ENCODE results near the gene ATE1.
"Not testable (repeated sequence)": the region's sequence is repeated elsewhere in the genome, so short reads cannot be mapped to it uniquely, and the experiment has no call there.

The ATE1 gene

DNA sequence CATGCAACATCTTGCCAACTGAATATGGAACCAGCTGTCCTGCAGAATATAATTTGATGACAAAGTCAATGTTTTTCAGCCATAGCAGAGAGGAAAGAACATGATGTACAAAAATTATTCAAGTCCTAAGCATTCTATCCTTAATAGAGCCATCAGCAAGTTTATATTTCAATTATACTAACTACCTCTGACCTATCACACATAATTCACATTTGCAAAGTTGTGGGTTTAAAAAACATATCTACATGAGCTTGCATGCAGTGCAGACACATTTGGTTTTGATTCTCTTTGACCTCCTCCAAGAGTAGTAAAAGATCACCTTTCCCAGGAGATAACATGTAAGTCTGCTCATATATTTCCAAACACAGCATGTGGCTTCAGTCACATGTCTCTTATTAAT is 203.5 kb downstream of the ATE1 start:
- DNase-seq: no peak

DNA sequence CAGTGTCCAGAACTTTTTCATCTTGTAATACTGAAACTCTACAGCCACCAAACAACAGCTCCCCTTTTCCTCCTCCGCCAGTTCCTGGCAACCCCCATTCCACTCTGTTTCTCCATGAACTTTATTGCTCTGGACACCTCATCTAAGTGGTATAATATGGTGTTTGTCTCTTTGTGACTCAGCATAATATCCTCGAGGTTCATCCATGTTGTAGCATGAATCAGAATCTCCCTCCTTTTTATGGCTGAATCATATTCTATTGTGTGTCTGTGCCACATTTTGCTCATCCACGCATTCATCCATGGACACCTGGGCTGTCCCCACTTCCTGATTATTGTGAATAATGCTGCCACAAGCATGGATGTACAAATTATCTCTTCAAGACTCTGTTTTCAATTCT is 205.2 kb downstream of the ATE1 start:
- no peak for DNase-seq

DNA sequence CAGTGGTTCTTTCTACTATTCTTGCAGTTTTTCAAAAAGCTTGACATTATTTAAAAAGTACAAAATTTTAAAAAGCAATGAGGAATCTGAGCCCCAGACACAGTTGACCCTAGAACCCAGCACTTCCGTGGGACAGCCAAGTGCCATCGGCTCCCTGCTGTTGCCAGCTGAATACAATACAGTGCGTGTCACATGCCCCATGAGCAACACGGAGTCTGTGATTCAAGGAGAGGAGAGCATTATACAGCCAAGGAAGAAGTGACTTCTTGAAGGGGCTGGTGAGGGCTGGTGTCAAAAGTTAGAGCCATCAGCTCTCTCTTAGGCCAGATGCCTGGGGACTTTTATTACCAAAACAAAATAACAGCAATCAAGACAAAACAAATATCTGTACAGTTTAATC is 206.6 kb downstream of the ATE1 start:
- DNase-seq: no peak

DNA sequence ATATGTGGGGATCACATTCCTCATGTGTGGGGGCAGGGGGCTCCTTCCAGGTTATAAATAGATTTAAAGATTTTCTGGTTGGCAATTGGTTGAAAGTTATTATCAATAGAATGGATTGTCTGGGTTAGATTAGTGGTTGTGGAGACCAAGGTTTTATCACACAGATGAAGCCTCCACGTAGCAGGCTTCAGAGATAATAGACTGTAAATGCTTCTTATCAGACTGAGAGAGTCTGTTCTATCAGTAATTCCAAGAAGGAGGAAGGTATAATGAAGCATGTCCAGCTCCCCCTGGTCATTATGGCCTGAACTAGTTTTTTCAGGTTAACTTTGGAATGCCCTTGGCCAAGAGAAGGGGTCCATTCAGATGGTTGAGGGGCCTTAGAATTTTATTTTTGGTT is 211.9 kb downstream of the ATE1 start:
- DNase-seq: no peak

DNA sequence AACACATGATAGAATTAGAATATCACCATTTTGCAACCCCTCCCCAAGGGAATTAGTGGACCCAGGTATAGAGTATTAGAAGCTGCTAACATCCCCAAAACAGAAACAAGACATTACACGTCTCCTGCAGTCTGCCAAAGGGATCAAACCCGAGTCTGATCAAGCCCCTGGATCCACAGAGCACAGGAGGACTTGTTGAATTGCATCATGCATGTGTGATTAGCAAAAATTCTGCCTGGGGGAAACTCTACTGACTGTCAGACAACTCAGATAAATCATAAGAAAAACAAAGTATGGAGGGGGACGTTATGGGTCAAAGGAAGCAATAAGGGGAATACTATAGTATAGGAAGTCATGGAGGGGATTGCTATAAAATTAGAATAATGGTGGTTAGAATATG is 212.8 kb downstream of the ATE1 start:
- peak in 1 of 6 experiments; percentile 2 for DNase-seq

DNA sequence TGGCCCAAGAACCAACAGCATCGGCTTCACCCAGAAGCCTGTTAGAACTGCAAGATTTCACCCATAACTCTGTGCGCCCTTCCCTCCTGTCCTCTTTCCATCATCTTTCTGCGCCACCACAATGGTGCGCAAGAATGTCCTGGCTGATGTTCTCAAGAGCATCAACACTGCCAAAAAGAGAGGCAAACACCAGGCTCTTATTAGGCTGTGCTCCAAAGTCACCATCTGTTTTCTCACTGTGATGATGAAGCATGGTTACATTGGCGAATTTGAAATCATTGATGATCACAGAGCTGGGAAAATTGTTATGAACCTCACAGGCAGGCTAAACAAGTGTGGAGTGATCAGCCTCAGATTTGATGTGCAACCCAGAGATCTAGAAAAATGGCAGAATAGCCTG is 214.3 kb downstream of the ATE1 start:
- DNase-seq: no peak

DNA sequence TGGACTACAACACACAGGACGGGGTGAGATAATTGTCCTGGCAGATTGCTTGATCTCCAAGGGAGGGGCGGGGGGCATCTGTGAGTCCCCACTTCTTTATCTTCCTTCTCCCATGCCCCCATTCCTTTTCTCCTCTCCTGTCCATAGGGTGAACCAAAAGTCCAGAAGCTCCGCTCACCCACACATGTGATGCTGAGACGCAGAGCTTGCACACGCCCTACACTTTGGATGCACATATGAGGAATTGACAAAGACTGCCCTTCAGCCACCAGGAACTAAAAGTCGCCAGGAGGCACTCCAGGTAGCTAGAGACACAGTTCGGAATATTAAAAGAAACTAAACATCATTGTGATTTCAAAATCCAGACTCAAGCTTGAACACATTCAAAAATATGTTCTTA is 216.9 kb downstream of the ATE1 start:
- no peak for DNase-seq

DNA sequence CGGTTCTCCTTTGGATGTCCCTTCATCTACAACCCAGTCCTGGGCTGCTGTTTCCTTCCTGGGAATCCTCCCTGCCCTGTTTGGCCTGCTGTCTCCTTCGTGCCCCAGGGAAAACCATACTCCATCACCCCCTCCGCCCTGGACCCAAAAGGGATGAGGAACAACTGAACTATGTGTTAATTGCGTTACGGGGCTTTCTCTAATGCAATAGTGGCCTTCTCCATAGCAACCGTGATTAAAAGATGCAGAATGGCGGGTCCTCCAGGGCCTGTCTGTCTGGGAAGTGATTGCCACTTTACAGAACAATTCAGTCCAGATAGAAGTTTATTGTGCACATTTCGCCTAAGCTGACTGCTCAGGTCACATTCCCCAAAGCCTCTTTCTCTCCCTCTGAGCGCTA is 217.6 kb downstream of the ATE1 start:
- DNase-seq: no peak

DNA sequence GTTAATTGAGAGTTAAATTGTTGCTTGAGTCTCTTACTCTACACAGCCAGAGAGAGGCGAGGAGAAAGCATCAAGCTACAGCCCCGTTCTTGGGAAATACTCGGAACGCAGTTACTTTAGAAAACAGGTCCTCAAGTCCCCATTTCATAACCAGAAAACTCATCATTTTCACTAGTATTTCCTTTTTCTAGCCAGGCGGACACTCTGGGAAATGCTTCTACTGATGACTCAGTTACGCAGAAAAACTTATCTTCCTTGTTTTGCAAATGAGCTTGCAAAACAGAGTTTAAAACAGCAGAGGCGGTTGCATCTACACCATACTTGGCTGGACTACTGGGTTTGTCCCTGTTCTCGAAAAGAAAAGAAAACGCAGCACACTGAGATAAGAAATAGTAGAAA is 218.2 kb downstream of the ATE1 start:
- DNase-seq: no peak

DNA sequence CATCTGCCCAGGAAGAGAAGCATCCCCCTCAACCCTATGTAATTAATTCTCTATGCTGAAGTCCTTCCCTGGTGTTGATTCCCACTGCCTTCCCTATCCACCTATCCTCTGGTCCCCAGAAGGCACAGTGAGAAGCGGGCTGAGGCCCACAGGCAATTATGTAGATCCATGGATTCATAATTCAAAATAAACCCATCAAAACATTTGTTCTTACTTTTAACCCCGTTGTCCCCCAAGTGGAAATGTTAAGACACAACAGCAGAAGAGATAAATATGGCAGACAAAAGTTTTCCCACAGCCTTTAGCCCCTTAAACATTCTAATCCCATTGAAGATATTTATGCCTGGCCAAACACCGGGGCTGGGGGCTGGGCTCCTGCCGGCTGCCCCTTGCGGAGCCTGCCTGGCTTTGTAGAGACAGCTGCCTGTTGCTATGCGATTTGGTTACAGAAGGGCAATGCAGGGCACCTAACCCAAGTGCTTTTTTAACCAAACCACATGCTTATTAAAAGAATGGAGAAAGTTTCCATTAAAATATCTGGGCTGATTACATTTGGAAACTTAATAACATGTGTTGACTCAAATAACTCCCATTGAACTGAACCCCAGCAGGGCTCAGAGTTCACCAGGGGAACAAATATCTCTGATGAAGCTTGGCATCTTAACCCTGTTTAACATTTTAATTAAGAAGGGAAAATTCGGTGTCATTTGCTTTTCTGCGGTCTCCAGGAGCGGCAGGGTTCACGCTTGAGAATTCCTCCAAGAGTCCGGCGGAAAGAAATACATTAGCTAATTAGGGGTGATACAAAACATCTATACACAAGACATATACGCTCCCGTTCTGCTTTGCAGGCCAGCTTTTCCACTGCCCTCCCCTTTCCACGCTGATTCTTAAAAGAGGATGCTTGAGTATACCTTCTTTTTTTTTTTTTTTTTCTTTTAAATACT is 218.8 kb downstream of the ATE1 start:
- no peak for DNase-seq

DNA sequence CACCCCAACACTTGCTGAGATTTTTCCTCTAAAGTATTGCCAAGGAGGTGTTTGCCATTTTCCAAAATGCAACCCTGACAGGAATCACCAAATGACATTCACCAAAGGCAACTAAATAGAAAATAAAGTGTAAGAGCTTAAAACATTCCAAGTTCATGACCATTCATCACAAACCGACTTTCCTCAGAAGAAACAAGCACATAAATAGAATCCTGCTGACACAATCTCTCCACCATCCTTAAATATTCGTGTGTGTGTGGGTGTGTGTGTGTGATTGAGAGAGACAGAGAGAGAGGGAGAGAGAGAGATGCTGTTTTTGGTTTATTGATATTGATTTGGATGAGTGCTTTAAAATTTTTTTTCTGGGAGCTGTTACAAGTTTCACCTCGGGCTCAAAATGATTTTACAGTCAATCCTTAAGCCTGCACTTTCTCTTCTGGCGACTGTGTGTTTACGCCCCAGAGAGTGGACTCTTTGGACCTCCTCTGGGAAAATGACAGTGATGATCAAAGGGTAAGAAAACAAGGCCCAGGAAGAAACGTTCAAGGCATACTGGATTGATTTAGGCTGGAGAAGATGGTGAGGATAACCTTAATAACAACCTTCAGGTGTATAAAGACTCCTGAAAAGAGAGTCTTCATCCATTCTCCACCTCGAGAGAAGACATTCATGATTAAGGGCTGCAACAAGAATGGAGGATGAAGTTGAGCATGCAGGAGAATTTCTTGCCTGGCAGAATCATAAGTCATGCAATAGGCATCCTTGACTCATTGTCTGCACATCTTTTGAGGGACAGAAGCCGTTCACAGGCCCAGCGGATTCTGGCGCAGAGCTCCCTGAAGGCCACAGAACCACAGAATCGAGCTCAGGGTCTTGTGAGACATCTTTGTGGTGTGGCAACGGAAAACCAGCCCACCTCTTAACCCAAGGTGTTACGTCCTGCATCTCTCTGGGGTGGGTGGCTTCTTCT is 225.2 kb downstream of the ATE1 start:
- DNase-seq: no peak

DNA sequence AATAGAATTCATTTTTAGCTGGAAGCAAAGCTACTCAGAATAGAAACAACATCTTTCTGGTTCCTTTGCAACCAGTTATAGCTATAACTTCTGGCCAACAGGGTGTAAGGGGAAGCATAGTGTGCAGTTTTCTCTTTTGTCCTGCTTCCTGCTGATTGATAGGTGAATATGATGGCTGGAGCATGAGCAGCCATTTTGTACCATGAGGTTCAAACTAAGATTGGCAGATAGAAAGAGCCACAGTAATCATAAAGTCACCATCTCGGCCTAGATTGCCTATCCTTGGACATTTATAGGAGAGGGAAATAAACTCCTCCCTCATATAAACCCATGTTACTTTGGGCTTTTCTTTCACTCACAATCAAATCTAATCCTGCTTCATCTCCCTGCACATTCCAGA is 227.4 kb downstream of the ATE1 start:
- no peak for DNase-seq

DNA sequence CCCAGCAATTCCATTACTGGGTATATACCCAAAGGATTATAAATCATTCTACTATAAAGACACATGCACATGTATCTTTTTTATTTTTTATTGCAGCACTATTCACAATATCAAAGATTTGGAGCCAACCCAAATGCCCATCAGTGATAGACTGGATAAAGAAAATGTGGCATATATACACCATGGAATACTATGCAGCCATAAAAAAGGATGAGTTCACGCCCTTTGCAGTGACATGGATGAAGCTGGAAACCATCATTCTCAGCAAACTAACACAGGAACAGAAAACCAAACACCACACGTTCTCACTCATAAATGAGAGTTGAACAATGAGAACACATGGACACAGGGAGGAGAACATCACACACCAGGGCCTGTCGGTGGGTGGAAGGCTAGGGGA is 228.1 kb downstream of the ATE1 start:
- not testable (repeated sequence) for DNase-seq

DNA sequence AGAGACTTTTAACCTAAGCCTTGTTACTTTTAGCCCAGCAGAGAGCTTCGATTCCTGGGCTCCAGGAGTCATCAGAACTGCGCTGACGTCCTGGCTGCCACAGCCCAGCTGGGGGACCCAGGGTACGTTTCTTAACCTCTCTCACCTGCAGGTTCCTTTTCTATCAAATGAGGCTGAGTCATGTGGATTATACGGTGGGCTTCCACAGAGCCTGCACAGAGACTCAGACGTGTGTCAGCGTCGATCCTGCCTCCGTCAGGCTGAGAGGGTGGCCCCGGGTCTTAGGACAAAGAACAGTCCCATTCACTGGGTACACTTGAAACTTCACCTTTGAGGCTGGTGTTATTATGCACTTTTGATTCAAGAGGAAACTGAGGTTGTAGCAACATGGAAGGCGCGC is 228.9 kb downstream of the ATE1 start:
- no peak for DNase-seq

DNA sequence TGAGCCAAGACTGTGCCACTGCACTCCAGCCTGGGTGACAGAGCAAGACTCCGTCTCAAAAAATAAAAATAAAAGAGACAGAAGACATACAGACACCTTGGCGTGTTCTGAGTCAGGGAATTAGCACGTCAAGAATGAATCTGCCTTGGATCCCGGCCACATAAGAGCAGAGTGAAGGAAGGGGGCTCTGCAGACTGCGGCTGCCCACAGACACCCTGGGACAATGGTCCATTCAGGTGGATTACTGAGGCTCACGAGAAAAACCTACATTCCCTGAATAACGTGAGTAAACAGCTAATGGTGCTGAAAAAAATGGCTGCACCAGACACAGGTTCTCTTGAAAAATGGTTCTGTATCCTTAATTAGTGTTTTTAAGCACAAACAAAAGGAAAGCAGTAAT is 229.5 kb downstream of the ATE1 start:
- no peak for DNase-seq

DNA sequence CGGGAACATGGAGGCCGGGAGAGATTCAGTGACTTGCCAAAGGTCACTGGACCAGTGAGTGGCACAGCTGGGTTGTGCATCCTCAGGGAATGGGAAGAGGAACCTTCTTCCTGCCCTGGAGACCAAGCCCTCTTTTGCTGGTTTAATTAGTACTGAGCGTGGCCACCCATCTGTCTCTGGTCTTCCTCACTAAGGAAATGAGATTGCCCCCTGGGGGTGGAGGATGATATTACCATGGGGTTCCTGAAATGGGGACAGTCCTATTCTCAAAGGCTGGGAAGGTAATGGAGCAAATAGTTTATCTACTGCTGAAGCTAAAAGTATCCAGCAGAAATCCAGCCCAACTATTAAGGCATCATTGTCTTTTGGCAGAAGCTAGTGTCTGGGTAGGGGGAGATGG is 231.0 kb downstream of the ATE1 start:
- no peak for DNase-seq

DNA sequence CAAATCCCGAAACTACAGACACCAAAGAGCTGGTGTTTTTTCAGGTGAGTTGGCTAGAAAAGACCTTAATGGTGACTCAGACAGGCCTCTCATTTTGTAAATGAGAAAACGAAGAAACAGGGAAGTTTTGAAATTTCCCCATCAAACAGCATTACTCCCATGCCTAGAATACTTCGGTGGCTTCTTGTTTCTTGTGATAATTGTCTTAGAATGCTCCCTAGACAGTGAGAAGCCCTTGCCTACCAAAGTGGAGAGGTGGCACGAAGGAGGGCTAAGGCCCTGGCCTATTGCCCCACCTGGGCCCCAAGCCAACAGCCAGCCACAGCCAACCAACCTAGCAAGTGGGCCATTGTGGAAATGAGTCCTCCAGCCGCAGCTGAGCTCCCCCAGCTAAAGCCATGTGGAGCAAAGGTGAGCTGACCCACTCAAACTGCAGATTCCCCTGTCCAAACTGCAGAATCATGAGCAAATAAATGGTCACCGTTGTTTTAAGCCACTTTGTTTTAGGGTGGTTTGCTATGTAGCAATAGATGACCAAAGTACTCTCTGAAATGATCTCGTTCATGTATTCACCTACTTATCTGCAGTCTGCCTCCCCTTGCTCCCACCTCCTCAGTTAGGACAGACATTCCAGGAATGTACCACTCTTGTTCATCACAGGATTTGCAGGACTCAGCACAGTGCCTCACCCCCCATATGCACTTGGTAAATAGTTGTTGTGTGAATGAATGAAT is 231.9 kb downstream of the ATE1 start:
- DNase-seq: no peak

DNA sequence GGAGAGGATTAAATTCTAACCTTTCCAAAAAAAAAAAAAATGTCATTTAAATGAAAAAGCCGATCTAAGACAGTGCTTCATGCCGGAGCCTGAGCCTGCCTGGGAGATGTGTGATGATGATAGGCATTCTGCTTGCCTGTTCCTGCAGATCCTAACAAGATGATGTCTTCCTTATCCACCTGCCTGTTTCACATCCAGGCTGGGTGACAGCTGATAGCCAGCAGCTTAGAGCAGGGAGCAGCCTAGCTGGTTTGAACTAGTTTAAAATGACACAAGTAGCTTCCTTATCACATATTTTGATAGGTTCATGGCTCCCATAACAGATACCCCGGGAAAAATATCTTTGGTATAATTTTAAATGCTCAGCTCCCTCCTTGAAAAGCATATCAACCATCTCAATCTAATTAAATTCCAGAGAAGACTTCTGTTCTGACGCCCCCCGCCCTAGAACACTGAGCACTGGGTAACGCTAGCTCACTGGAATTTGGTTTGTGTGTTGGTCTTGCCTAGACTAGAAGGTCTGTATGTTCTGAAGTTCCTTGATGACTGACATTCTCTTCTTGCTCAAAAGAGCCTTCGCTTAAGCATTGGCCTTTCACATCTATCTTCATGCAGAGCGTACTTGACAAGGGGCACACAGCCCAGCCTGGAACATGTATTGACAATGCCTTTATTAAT is 232.7 kb downstream of the ATE1 start:
- DNase-seq: no peak

DNA sequence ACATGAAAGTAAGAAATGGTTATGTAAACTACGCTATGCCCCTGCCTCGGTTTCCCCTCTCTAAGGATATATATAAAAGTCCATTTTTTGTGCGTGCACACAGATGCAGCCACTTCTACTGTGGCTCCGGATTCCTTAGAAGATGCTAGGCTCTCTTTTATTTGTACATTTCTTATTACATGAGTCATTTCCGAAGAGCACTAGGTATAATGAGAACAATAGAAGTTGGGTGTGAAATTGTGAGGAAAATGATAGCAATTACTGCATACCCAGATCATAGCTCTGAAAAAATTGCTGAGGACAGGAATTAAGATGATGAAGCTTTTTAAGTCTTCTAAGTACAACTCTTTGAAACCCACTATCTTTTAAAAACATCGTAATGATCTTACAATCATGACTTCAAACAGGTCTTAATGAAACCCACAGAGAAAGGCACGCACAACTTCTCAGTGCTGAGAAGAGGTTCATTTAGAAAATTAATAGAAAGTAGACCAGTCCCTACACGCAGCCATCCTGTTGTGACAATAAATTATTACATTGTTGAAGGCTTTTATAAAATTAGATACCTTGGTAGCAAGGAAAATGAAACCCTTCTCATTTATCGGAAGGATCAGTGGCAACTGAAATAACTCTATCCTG is 233.4 kb downstream of the ATE1 start:
- no peak for DNase-seq

DNA sequence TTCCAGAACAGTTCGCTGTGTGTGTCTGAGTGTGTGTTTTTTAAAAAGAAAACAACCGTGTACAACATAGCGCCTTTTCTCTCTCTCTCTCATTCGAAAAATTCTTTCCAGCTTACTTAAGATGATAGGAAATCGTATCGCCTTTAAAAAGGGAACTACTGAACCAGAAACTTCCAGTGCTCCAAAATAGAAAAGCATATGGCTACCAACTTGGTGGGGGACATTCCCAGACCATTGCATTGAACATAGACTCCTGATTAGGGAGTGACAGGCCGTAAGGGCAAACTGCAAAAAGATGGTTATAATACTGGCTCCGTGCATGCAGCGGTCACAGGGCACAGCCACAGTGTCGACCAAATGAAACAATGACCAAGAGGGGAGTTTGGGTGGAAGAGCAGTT is 235.2 kb downstream of the ATE1 start:
- DNase-seq: no peak

DNA sequence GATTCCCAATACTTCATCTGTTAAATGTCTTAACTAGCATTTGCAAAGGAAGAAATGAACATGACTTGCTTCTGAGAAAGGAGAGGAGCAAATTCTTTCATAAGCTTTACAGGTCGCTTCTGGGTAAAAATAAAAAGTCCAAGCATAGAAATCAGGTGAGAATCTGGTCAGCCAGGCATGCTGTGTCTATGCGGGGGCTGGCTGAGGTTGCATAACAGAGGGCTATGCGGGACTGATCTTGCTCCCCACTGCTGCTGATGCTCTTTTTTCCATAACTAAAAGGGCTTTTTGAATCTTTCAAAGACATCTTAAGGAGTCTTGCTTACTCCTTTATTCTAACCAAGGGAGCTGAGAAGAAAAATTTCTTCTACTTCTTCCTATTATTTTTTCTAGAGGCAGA is 236.9 kb downstream of the ATE1 start:
- no peak for DNase-seq
